H9 (cell line): ENCODE data around the gene ANAPC16. TPM values are rescaled to one million over a fixed set of nuclear protein-coding genes. Genes with fewer than 3 reads are reported as not detected.
A peak's percentile ranks its signal among the peaks of the same experiment; 100 is the strongest.

Experiments
- DNase-seq: peaks from one replicate; pipeline ENCODE4 v3.0.0-alpha.2; 2017
- H2AFZ ChIP-seq: one replicate; pipeline ENCODE4 v1.6.1; 2013; ENCODE audit warnings: mild to moderate bottlenecking, low read length, control low read depth, moderate library complexity
- H2AK5ac ChIP-seq: 2 replicates; pipeline ENCODE4 v1.6.1; 2013; ENCODE audit warnings: low read length, control low read depth, mixed read lengths; ENCODE audit not compliant: insufficient read length
- H2BK120ac ChIP-seq: one replicate; pipeline ENCODE4 v1.6.1; 2013; ENCODE audit warnings: low read depth, mild to moderate bottlenecking, low read length, control low read depth, inconsistent platforms; ENCODE audit not compliant: poor library complexity, severe bottlenecking
- H2BK12ac ChIP-seq: 2 replicates; pipeline ENCODE4 v1.6.1; 2013; ENCODE audit warnings: low read length, control low read depth, mixed read lengths, low read depth; ENCODE audit not compliant: insufficient read length
- H2BK15ac ChIP-seq: 2 replicates; pipeline ENCODE4 v1.6.1; 2013; ENCODE audit warnings: low read depth, low read length, control low read depth
- H2BK20ac ChIP-seq: one replicate; pipeline ENCODE4 v1.6.1; 2013; ENCODE audit warnings: low read depth, mild to moderate bottlenecking, low read length, control low read depth, inconsistent platforms; ENCODE audit not compliant: poor library complexity, severe bottlenecking
- H2BK5ac ChIP-seq: 2 replicates; pipeline ENCODE4 v1.6.1; 2013; ENCODE audit warnings: low read length, control low read depth, mixed read lengths; ENCODE audit not compliant: insufficient read length
- H3K14ac ChIP-seq: 2 replicates; pipeline ENCODE4 v1.6.1; 2013; ENCODE audit warnings: low read length, control low read depth; ENCODE audit not compliant: insufficient read depth
- H3K18ac ChIP-seq: 2 replicates; pipeline ENCODE4 v1.6.1; 2013; ENCODE audit warnings: low read depth, mild to moderate bottlenecking, mixed read lengths, low read length, control low read depth; ENCODE audit not compliant: insufficient read length
- H3K23ac ChIP-seq: 2 replicates; pipeline ENCODE4 v1.6.1; 2013; ENCODE audit warnings: low read length, control low read depth, mixed read lengths, low read depth; ENCODE audit not compliant: insufficient read length
- H3K23me2 ChIP-seq: 2 replicates; pipeline ENCODE4 v1.6.1; 2013; ENCODE audit warnings: low read depth, mild to moderate bottlenecking, mixed read lengths, low read length, control low read depth; ENCODE audit not compliant: insufficient read length, poor library complexity, severe bottlenecking
- H3K27ac ChIP-seq: 2 replicates; pipeline ENCODE4 v1.5.1; 2013; ENCODE audit warnings: low read length, control low read depth, mixed read lengths, low read depth; ENCODE audit not compliant: insufficient read length
- H3K27me3 ChIP-seq: 2 replicates; pipeline ENCODE4 v1.6.1; 2013; ENCODE audit warnings: low read length, control low read depth, inconsistent platforms; ENCODE audit not compliant: insufficient read depth
- H3K4ac ChIP-seq: 2 replicates; pipeline ENCODE4 v1.6.1; 2013; ENCODE audit warnings: low read depth, mild to moderate bottlenecking, control low read depth, inconsistent platforms, low read length, moderate library complexity
- H3K4me1 ChIP-seq: 2 replicates; pipeline ENCODE4 v1.6.1; 2013; ENCODE audit warnings: low read length, control low read depth, inconsistent platforms; ENCODE audit not compliant: insufficient read depth
- H3K4me2 ChIP-seq: 2 replicates; pipeline ENCODE4 v1.6.1; 2013; ENCODE audit warnings: low read length, control low read depth, mixed read lengths; ENCODE audit not compliant: insufficient read length, insufficient read depth
- H3K56ac ChIP-seq: 2 replicates; pipeline ENCODE4 v1.6.1; 2013; ENCODE audit warnings: low read depth, mild to moderate bottlenecking, mixed read lengths, low read length, control low read depth; ENCODE audit not compliant: insufficient read length
- H3K79me1 ChIP-seq: 2 replicates; pipeline ENCODE4 v1.6.1; 2013; ENCODE audit warnings: low read depth, mild to moderate bottlenecking, moderate library complexity, low read length, control low read depth, inconsistent platforms; ENCODE audit not compliant: insufficient read depth, poor library complexity, severe bottlenecking
- H3K79me2 ChIP-seq: 2 replicates; pipeline ENCODE4 v1.6.1; 2013; ENCODE audit warnings: low read length, control low read depth, inconsistent platforms; ENCODE audit not compliant: insufficient read depth
- H3K9ac ChIP-seq: 2 replicates; pipeline ENCODE4 v1.6.1; 2013; ENCODE audit warnings: low read length, control low read depth, mixed read lengths; ENCODE audit not compliant: insufficient read length; ENCODE audit errors: extremely low read depth
- H3K9me3 ChIP-seq: one replicate; pipeline ENCODE4 v1.6.1; 2013; ENCODE audit warnings: low read depth, low read length, inconsistent platforms; ENCODE audit not compliant: control insufficient read depth
- H3T11ph ChIP-seq: one replicate; pipeline ENCODE4 v1.6.1; 2013; ENCODE audit warnings: mild to moderate bottlenecking, low read length, control low read depth, inconsistent platforms
- H4K20me1 ChIP-seq: one replicate; pipeline ENCODE4 v1.6.1; 2013; ENCODE audit not compliant: control insufficient read depth, insufficient read length, insufficient read depth
- H4K5ac ChIP-seq: 2 replicates; pipeline ENCODE4 v1.6.1; 2013; ENCODE audit warnings: low read depth, mild to moderate bottlenecking, mixed read lengths, low read length, control low read depth; ENCODE audit not compliant: insufficient read length
- H4K8ac ChIP-seq: replicated peaks from 2 replicates; pipeline ENCODE4 v1.6.1; 2013; ENCODE audit warnings: low read length, control low read depth, mixed read lengths, low read depth; ENCODE audit not compliant: insufficient read length
- H4K91ac ChIP-seq: 2 replicates; pipeline ENCODE4 v1.6.1; 2013; ENCODE audit warnings: low read depth, mild to moderate bottlenecking, moderate library complexity, mixed read lengths, low read length, control low read depth; ENCODE audit not compliant: insufficient read length
- H3K27ac Mint-ChIP-seq, 3 experiments: 2 replicates in 2 of 3; 3 replicates in 1 of 3; pipeline ENCODE4 v1.8.0; 2020 to 2021; ENCODE audit warnings: mixed read lengths in 3 of 3, mild to moderate bottlenecking in 1 of 3, moderate library complexity in 1 of 3
- H3K27me3 Mint-ChIP-seq: 2 replicates; pipeline ENCODE4 v1.8.0; 2021; ENCODE audit warnings: low read depth, mild to moderate bottlenecking, moderate library complexity, mixed read lengths
- H3K36me3 Mint-ChIP-seq, 3 experiments: 2 replicates in 2 of 3; 3 replicates in 1 of 3; pipeline ENCODE4 v1.8.0; 2020 to 2021; ENCODE audit warnings: low read depth in 3 of 3, mixed read lengths in 3 of 3; ENCODE audit not compliant: insufficient read depth in 1 of 3
- H3K4me1 Mint-ChIP-seq, 2 experiments: 2 replicates each; pipeline ENCODE4 v1.8.0; 2020; ENCODE audit warnings: mixed read lengths in 2 of 2
- H3K4me3 Mint-ChIP-seq, 2 experiments: 2 replicates in 1 of 2; 3 replicates in 1 of 2; pipeline ENCODE4 v1.8.0; 2020 to 2021; ENCODE audit warnings: mild to moderate bottlenecking in 2 of 2, mixed read lengths in 2 of 2, moderate library complexity in 1 of 2
- H3K9me3 Mint-ChIP-seq, 2 experiments: 2 replicates in 1 of 2; 3 replicates in 1 of 2; pipeline ENCODE4 v1.8.0; 2020; ENCODE audit warnings: mild to moderate bottlenecking in 2 of 2, mixed read lengths in 2 of 2, moderate library complexity in 1 of 2
- WGBS: extraction: QIAGEN DNeasy Blood & Tissue Kit; methylation state at CpG from one replicate; pipeline ENCODE4 v1.1.7; 2013; ENCODE audit warnings: missing lambda C conversion rate, low lambda C conversion rate, mixed read lengths; ENCODE audit not compliant: insufficient read length; ENCODE audit errors: extremely low coverage; 5-methylcytosine and 5-hydroxymethylcytosine counted together
- total RNA-seq: library from RNA; stranded (reverse); gene quantifications from 2 replicates; pipeline ENCODE4 v1.2.1, GENCODE V29; 2021
- TF ChIP-seq, protein P1 (sequence below): fragments of 200-600 bp; sonication (generic); conservative IDR thresholded peaks from 3 replicates; pipeline ENCODE4 v1.8.0; 2021; ENCODE audit warnings: antibody characterized with exemption, mild to moderate bottlenecking

The ANAPC16 gene
- total RNA-seq, 1 experiment from 2014 or later: 66.6 TPM

DNA sequence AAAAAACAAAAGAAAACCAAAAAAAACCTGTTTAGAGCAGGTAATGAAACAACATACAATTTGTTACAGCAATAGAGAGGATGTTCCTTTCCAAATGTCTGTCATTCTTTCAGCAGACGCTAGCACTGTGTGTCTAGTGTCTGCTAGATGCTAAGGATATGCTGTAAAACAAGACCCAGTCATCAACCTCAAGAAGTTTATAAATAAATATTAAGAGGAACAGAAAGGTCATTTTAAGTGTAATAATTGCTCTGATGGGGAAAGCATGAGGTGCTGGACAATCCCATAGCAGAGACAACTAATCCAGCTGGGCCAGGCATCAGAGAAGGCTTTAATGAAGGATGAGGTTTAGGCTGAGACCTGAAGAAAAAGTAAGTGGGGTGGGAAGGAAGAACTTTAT, 23.6 kb downstream of the ANAPC16 start:
- H3K27me3 Mint-ChIP-seq: no peaks in the 10 kb centered on the region
- Histone ChIP-seq H2BK15ac (no peak overlapping the region), H3T11ph (no peak overlapping the region), H3K9me3 (no peaks in the 10 kb centered on the region), H3K14ac (no peak overlapping the region), H3K18ac (no peak overlapping the region), H3K4ac (no peak overlapping the region), H4K5ac (no peak overlapping the region), H2BK120ac (no peak overlapping the region), H3K27me3 (no peaks in the 10 kb centered on the region), H2BK12ac (no peak overlapping the region), H3K4me1 (no peaks in the 10 kb centered on the region; the same call in 1 of the 2 replicates), H2BK5ac (peak overlapping the region; percentile 69), H3K4me2 (no peak overlapping the region), H4K91ac (no peak overlapping the region), H3K23me2 (no peaks in the 10 kb centered on the region), H3K27ac (no peak overlapping the region), H3K79me1 (no peaks in the 10 kb centered on the region), H4K8ac (no peak overlapping the region), H2BK20ac (no peak overlapping the region), H3K9ac (no peak overlapping the region), H4K20me1 (no peaks in the 10 kb centered on the region), H3K23ac (no peak overlapping the region), H3K79me2 (no peaks in the 10 kb centered on the region), H3K56ac (no peak overlapping the region), H2AK5ac (no peak overlapping the region), H2AFZ (no peak overlapping the region)
- peaks cover 8 to 13% of the 10 kb centered on the region in 2 experiments for H3K4me1 Mint-ChIP-seq
- H3K36me3 Mint-ChIP-seq: peaks cover 6 to 16% (median 12%) of the 10 kb centered on the region in 3 experiments
- DNase-seq: no peak
- TF ChIP-seq, protein P1, sequence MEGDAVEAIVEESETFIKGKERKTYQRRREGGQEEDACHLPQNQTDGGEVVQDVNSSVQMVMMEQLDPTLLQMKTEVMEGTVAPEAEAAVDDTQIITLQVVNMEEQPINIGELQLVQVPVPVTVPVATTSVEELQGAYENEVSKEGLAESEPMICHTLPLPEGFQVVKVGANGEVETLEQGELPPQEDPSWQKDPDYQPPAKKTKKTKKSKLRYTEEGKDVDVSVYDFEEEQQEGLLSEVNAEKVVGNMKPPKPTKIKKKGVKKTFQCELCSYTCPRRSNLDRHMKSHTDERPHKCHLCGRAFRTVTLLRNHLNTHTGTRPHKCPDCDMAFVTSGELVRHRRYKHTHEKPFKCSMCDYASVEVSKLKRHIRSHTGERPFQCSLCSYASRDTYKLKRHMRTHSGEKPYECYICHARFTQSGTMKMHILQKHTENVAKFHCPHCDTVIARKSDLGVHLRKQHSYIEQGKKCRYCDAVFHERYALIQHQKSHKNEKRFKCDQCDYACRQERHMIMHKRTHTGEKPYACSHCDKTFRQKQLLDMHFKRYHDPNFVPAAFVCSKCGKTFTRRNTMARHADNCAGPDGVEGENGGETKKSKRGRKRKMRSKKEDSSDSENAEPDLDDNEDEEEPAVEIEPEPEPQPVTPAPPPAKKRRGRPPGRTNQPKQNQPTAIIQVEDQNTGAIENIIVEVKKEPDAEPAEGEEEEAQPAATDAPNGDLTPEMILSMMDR: no peak
- no peaks in the 10 kb centered on the region for H3K9me3 Mint-ChIP-seq
- no CpG with 5 or more reads among the region's 1 CpG for WGBS
- no peak overlapping the region for H3K4me3 Mint-ChIP-seq
- H3K27ac Mint-ChIP-seq: peak overlapping the region in 2 of 3 experiments; percentile 3 to 45; a peak in 1 of 7 replicates
